ENCODE results near the gene RAG1. TPM values are rescaled to one million over a fixed set of nuclear protein-coding genes. Genes with fewer than 3 reads are reported as not detected.

RAG1 gene
- total RNA-seq, 1 experiment from 2014 or later, result 0.11 TPM

GRCh38 chr11:36615826-36616225, 48.0 kb downstream of the RAG1 start:
- intact Hi-C loops (cut with micrococcal nuclease; ENCODE audit: unreplicated experiment), result no loop called here
- ChIA-PET CTCF (no interaction called here), POLR2A (ENCODE audit: low non-redundant PET) (no interaction called here)

GRCh38 chr11:36617543-36618362, 49.9 kb downstream of the RAG1 start:
- CTCF ChIA-PET, result no interaction called here
- H3K9me3 ChIP-seq (ENCODE audit: low read depth, low read length, poor library complexity, severe bottlenecking), result no peaks in the 10 kb centered on the region
- H3K36me3 ChIP-seq (ENCODE audit: insufficient read depth, low read length, poor library complexity, severe bottlenecking), result no peaks in the 10 kb centered on the region
- BruUV-seq (replicated peaks), result no TSS peak
- DNase-seq (ENCODE audit: low spot score), result no peak
- no peaks in the 10 kb centered on the region for H3K27me3 ChIP-seq (replicated peaks; ENCODE audit: insufficient read depth, low read depth, low read length, poor library complexity)
- no peak overlapping the region for H3K27ac ChIP-seq (ENCODE audit: low read depth, low read length, poor library complexity, severe bottlenecking)
- H3K4me1 ChIP-seq (ENCODE audit: insufficient read depth, low read length, poor library complexity, severe bottlenecking), result peaks cover 11% of the 10 kb centered on the region
- intact Hi-C loops (cut with micrococcal nuclease; ENCODE audit: unreplicated experiment), result no loop called here
- POLR2A ChIA-PET (ENCODE audit: low non-redundant PET), result no interaction called here
- TF ChIP-seq CTCF (conservative IDR thresholded peaks at IDR 0.05; ENCODE audit: low read depth, low read length) (no peak), EZH2 (IDR thresholded peaks at IDR 0.05; ENCODE audit: borderline replicate concordance, low read depth, low read length, poor library complexity, severe bottlenecking) (no peak)
- no peak overlapping the region for H3K4me3 ChIP-seq (ENCODE audit: low read depth, low read length, poor library complexity, severe bottlenecking)

More at GRCh38 chr11:36615826-36616225, 48.0 kb downstream of the RAG1 start:
- no peaks in the 10 kb centered on the region for H3K36me3 ChIP-seq (ENCODE audit: insufficient read depth, low read length, poor library complexity, severe bottlenecking)
- H3K4me1 ChIP-seq (ENCODE audit: insufficient read depth, low read length, poor library complexity, severe bottlenecking), result peaks cover 11% of the 10 kb centered on the region
- no TSS peak for BruUV-seq (replicated peaks)
- no peak for DNase-seq (ENCODE audit: low spot score)
- no peak overlapping the region for H3K4me3 ChIP-seq (ENCODE audit: low read depth, low read length, poor library complexity, severe bottlenecking)
- H3K27ac ChIP-seq (ENCODE audit: low read depth, low read length, poor library complexity, severe bottlenecking), result no peak overlapping the region
- TF ChIP-seq CTCF (conservative IDR thresholded peaks at IDR 0.05; ENCODE audit: low read depth, low read length), result no peak
- no peak for TF ChIP-seq EZH2 (IDR thresholded peaks at IDR 0.05; ENCODE audit: borderline replicate concordance, low read depth, low read length, poor library complexity, severe bottlenecking)
- no peaks in the 10 kb centered on the region for H3K27me3 ChIP-seq (replicated peaks; ENCODE audit: insufficient read depth, low read depth, low read length, poor library complexity)
- no peaks in the 10 kb centered on the region for H3K9me3 ChIP-seq (ENCODE audit: low read depth, low read length, poor library complexity, severe bottlenecking)

- no peak overlapping the region for H3K27ac ChIP-seq (ENCODE audit: low read depth, low read length, poor library complexity, severe bottlenecking)
- no peak overlapping the region for H3K4me3 ChIP-seq (ENCODE audit: low read depth, low read length, poor library complexity, severe bottlenecking)
- no peak for TF ChIP-seq EZH2 (IDR thresholded peaks at IDR 0.05; ENCODE audit: borderline replicate concordance, low read depth, low read length, poor library complexity, severe bottlenecking)
- no peak for TF ChIP-seq CTCF (conservative IDR thresholded peaks at IDR 0.05; ENCODE audit: low read depth, low read length)
- DNase-seq (ENCODE audit: low spot score), result no peak
- CTCF ChIA-PET, result interaction anchor here (1.2 kb wide), 1 partner anchor 54 kb away, joined by 3 read pairs; no protein-coding TSS in a partner anchor
- intact Hi-C loops (cut with micrococcal nuclease; ENCODE audit: unreplicated experiment), result no loop called here
- no peaks in the 10 kb centered on the region for H3K36me3 ChIP-seq (ENCODE audit: insufficient read depth, low read length, poor library complexity, severe bottlenecking)
- peaks cover 11% of the 10 kb centered on the region for H3K4me1 ChIP-seq (ENCODE audit: insufficient read depth, low read length, poor library complexity, severe bottlenecking)
- POLR2A ChIA-PET (ENCODE audit: low non-redundant PET), result no interaction called here
- no peaks in the 10 kb centered on the region for H3K9me3 ChIP-seq (ENCODE audit: low read depth, low read length, poor library complexity, severe bottlenecking)
- H3K27me3 ChIP-seq (replicated peaks; ENCODE audit: insufficient read depth, low read depth, low read length, poor library complexity), result no peaks in the 10 kb centered on the region
- BruUV-seq (replicated peaks), result no TSS peak
These were observed 50.7 kb downstream of the RAG1 start for GRCh38 chr11:36618363-36619047.
